ENCODE measurements around the gene SPON1.

- TF ChIP-seq CTCF (IDR thresholded peaks at IDR 0.05) (no peak), EZH2 (IDR thresholded peaks at IDR 0.05; ENCODE audit: borderline replicate concordance, insufficient read depth, low read depth, low read length, poor library complexity, severe bottlenecking) (no peak)
Observed at GRCh38 chr11:14163576-14163975, 201.1 kb downstream of the SPON1 start.

Data from B cell (primary cell).